Fibroblast of lung (primary cell): ENCODE results near the gene HPX.

Experiments
- EZH2 ChIP-seq: IDR thresholded peaks from 2 replicates; pipeline ENCODE4 v1.5.1; 2012; ENCODE audit warnings: low read length, control low read depth, mild to moderate bottlenecking; ENCODE audit errors: missing control alignments
- TF ChIP-seq, protein P1 (sequence below), 2 donors: IDR thresholded peaks in 1 of 2; conservative IDR thresholded peaks in 1 of 2; 1 replicate in 1 of 2; 2 replicates in 1 of 2; pipeline ENCODE4 v1.5.1; 2011 to 2012; ENCODE audit warnings: low read length in 2 of 2, control low read depth in 1 of 2, inconsistent platforms in 1 of 2, low read depth in 1 of 2, mild to moderate bottlenecking in 1 of 2

DNA sequence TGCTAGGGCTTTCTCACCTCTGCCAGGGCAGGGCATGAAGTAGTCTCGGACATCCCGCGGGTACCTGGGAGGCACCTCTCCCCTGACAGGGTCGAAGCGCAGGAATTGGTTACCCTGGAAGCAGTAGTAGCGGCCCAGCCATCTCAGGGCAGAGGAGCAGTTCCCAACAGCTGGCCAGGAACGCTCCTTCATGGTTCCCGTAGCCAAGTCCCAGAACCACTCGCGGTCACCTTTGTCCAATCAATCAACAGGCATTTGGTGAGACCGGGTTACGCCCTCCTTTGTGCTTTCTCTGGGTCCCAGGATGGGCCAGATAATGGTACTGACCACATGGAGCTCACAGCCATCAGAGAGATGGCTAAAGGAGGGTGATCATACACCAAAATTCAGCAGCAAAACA is 3.4 kb downstream of the HPX start:
- TF ChIP-seq, protein P1, sequence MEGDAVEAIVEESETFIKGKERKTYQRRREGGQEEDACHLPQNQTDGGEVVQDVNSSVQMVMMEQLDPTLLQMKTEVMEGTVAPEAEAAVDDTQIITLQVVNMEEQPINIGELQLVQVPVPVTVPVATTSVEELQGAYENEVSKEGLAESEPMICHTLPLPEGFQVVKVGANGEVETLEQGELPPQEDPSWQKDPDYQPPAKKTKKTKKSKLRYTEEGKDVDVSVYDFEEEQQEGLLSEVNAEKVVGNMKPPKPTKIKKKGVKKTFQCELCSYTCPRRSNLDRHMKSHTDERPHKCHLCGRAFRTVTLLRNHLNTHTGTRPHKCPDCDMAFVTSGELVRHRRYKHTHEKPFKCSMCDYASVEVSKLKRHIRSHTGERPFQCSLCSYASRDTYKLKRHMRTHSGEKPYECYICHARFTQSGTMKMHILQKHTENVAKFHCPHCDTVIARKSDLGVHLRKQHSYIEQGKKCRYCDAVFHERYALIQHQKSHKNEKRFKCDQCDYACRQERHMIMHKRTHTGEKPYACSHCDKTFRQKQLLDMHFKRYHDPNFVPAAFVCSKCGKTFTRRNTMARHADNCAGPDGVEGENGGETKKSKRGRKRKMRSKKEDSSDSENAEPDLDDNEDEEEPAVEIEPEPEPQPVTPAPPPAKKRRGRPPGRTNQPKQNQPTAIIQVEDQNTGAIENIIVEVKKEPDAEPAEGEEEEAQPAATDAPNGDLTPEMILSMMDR (conservative IDR thresholded peaks at IDR 0.05 in 1 of 2, IDR thresholded peaks at IDR 0.05 in 1 of 2; ENCODE audit: low read depth in 1 of 2, low read length in 2 of 2) = no peak
- TF ChIP-seq EZH2 = no peak
